A673 (cell line): Measurements from ENCODE around the gene SUPT3H. TPM values are rescaled to one million over a fixed set of nuclear protein-coding genes. Genes with fewer than 3 reads are reported as not detected.

Experiments used
- BruUV-seq: library from RNA; stranded (reverse); fragments of 400-500 nt; replicated peaks from 2 replicates; lab custom pipeline; 2021; lab: Mats Ljungman, UMichigan
- CTCF ChIA-PET: fragments of 300-600 bp; sonication (Branson Sonifier 250); formaldehyde crosslinking; loops from one replicate; lab custom pipeline; 2022; ENCODE audit warnings: antibody characterized with exemption; lab: Charles Lee
- POLR2A ChIA-PET: fragments of 300-600 bp; sonication (Branson Sonifier 250); formaldehyde crosslinking; loops from one replicate; lab custom pipeline; 2022; ENCODE audit warnings: antibody characterized with exemption; ENCODE audit not compliant: low non-redundant PET; lab: Charles Lee
- DNase-seq: peaks from one replicate; pipeline ENCODE4 v3.0.0-alpha.2; 2015; ENCODE audit warnings: low spot score
- H3K27ac ChIP-seq: fragments of 200-600 bp; sonication (generic); 2 replicates; pipeline ENCODE4 v1.5.1; 2016; ENCODE audit warnings: mixed run types, low read depth, mild to moderate bottlenecking, mixed read lengths, antibody characterized with exemption, low read length; ENCODE audit not compliant: poor library complexity, severe bottlenecking
- H3K27me3 ChIP-seq: fragments of 200-600 bp; sonication (generic); replicated peaks from 2 replicates; pipeline ENCODE4 v1.6.1; 2017; ENCODE audit warnings: mixed run types, low read depth, mild to moderate bottlenecking, mixed read lengths, antibody characterized with exemption, low read length; ENCODE audit not compliant: insufficient read depth, poor library complexity
- H3K36me3 ChIP-seq: fragments of 200-600 bp; sonication (generic); 2 replicates; pipeline ENCODE4 v1.6.1; 2016; ENCODE audit warnings: mixed run types, mild to moderate bottlenecking, mixed read lengths, antibody characterized with exemption, low read length; ENCODE audit not compliant: insufficient read depth, poor library complexity, severe bottlenecking
- H3K4me1 ChIP-seq: fragments of 200-600 bp; sonication (generic); 2 replicates; pipeline ENCODE4 v1.6.1; 2017; ENCODE audit warnings: mixed run types, mild to moderate bottlenecking, mixed read lengths, antibody characterized with exemption, low read length; ENCODE audit not compliant: insufficient read depth, poor library complexity, severe bottlenecking
- H3K4me3 ChIP-seq: fragments of 200-600 bp; sonication (generic); 2 replicates; pipeline ENCODE4 v1.5.1; 2016; ENCODE audit warnings: low read depth, mixed run types, mild to moderate bottlenecking, mixed read lengths, low read length; ENCODE audit not compliant: poor library complexity, severe bottlenecking
- H3K9me3 ChIP-seq: fragments of 200-600 bp; sonication (generic); 2 replicates; pipeline ENCODE4 v1.6.1; 2016; ENCODE audit warnings: mixed run types, low read depth, mild to moderate bottlenecking, mixed read lengths, antibody characterized with exemption, low read length; ENCODE audit not compliant: poor library complexity, severe bottlenecking
- CTCF ChIP-seq: fragments of 300-800, 200-600 bp; sonication (generic); conservative IDR thresholded peaks from 2 replicates; pipeline ENCODE4 v1.5.1; 2017; ENCODE audit warnings: low read depth, mild to moderate bottlenecking, antibody characterized with exemption, low read length, moderate library complexity, mixed read lengths
- EZH2 ChIP-seq: fragments of 200-600 bp; sonication (generic); IDR thresholded peaks from 2 replicates; pipeline ENCODE4 v1.6.1; 2017; ENCODE audit warnings: borderline replicate concordance, low read depth, mild to moderate bottlenecking, mixed read lengths, antibody characterized with exemption, low read length; ENCODE audit not compliant: poor library complexity, severe bottlenecking
- intact Hi-C: fragments of 100-400 bp; cut with micrococcal nuclease; formaldehyde crosslinking; loops from one replicate; pipeline ENCODE4 v1.10.0; 2022; ENCODE audit not compliant: unreplicated experiment
- total RNA-seq: library from RNA; stranded (reverse); gene quantifications from 2 replicates; pipeline ENCODE4 v1.2.3, GENCODE V29; 2021

SUPT3H gene
- total RNA-seq, 1 experiment from 2014 or later = 10.8 TPM

- no peaks in the 10 kb centered on the region for H3K9me3 ChIP-seq
- peaks cover 15% of the 10 kb centered on the region for H3K4me1 ChIP-seq
- H3K27ac ChIP-seq = no peak overlapping the region
- no peaks in the 10 kb centered on the region for H3K36me3 ChIP-seq
- no peak overlapping the region for H3K4me3 ChIP-seq
- DNase-seq = no peak
- H3K27me3 ChIP-seq = peaks cover 11% of the 10 kb centered on the region
- TF ChIP-seq EZH2 = no peak
- no peak for TF ChIP-seq CTCF
- POLR2A ChIA-PET = interaction anchor here (0.6 kb wide), 1 partner anchor 654 kb away, joined by 4 read pairs; no protein-coding TSS in a partner anchor
- intact Hi-C loops = loop anchor here (10.0 kb wide), 1 partner anchor 762 kb away; no protein-coding TSS in a partner anchor
- no TSS peak for BruUV-seq
- CTCF ChIA-PET = no interaction called here
These were observed 39.0 kb upstream of the SUPT3H start for GRCh38 chr6:45416700-45417099.

GRCh38 chr6:45415788-45416518 is 38.2 kb upstream of the SUPT3H start:
- Histone ChIP-seq H3K4me3 (no peak overlapping the region), H3K4me1 (peaks cover 10% of the 10 kb centered on the region), H3K27ac (no peak overlapping the region), H3K36me3 (no peaks in the 10 kb centered on the region), H3K27me3 (peaks cover 8% of the 10 kb centered on the region), H3K9me3 (no peaks in the 10 kb centered on the region)
- CTCF ChIA-PET = no interaction called here
- BruUV-seq = no TSS peak
- TF ChIP-seq CTCF = no peak
- TF ChIP-seq EZH2 = no peak
- intact Hi-C loops = loop anchor here (10.0 kb wide), 1 partner anchor 761 kb away; no protein-coding TSS in a partner anchor
- no peak for DNase-seq
- POLR2A ChIA-PET = no interaction called here

GRCh38 chr6:45415315-45415714 is 37.6 kb upstream of the SUPT3H start:
- POLR2A ChIA-PET = no interaction called here
- H3K4me1 ChIP-seq = peaks cover 4% of the 10 kb centered on the region
- H3K4me3 ChIP-seq = no peak overlapping the region
- H3K9me3 ChIP-seq = no peaks in the 10 kb centered on the region
- intact Hi-C loops = loop anchor here (10.0 kb wide), 1 partner anchor 761 kb away; no protein-coding TSS in a partner anchor
- no TSS peak for BruUV-seq
- DNase-seq = no peak
- no peaks in the 10 kb centered on the region for H3K36me3 ChIP-seq
- no peak for TF ChIP-seq EZH2
- no peak for TF ChIP-seq CTCF
- H3K27me3 ChIP-seq = peaks cover 3% of the 10 kb centered on the region
- H3K27ac ChIP-seq = no peak overlapping the region
- CTCF ChIA-PET = no interaction called here
